ENCODE results near the gene CSF2RB.

The CSF2RB gene

GRCh38 chr22:36901411-36902142, 11.9 kb upstream of the CSF2RB start:
- no peak overlapping the region for H3K27ac ChIP-seq
- TF ChIP-seq, protein P1, sequence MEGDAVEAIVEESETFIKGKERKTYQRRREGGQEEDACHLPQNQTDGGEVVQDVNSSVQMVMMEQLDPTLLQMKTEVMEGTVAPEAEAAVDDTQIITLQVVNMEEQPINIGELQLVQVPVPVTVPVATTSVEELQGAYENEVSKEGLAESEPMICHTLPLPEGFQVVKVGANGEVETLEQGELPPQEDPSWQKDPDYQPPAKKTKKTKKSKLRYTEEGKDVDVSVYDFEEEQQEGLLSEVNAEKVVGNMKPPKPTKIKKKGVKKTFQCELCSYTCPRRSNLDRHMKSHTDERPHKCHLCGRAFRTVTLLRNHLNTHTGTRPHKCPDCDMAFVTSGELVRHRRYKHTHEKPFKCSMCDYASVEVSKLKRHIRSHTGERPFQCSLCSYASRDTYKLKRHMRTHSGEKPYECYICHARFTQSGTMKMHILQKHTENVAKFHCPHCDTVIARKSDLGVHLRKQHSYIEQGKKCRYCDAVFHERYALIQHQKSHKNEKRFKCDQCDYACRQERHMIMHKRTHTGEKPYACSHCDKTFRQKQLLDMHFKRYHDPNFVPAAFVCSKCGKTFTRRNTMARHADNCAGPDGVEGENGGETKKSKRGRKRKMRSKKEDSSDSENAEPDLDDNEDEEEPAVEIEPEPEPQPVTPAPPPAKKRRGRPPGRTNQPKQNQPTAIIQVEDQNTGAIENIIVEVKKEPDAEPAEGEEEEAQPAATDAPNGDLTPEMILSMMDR (conservative IDR thresholded peaks at IDR 0.05), result no peak

DNA sequence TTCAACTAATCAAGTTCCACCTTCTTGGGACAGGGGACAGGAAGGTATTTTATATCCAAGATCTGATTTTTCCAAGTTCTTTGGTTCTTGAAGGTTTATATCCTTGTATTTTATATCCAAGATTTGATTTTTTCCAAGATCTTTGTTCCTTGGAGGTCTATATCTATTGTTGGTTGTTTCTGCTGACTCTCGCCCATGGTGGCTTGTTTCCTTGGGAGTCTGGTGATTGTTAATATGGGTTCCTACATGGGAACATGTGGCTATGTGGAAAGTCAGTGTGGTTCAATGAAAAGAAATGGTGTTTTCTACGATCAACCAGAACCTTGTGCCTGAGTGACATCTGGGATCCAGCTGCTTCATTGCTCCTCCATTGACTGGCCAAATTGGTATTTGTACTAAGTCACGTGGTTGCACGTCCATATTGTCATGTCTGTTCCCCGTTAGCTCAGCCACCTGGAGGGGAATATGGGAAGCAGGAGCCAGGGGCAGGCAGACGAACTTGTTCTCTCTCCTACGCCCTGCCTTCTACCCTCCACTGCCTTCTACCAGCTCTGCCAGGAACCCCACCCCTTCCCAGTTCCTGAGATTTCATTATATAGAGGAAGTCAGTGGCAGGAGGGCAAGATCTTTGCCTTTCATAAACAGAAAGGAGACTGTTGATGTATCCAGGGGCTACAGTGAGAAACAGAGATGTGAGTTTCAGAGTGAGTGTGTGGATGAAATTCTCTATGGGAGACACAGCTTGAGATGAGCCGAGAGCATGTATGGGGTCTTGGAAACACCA, 11.1 kb upstream of the CSF2RB start:
- no peak overlapping the region for H3K27ac ChIP-seq
- TF ChIP-seq, protein P1 (conservative IDR thresholded peaks at IDR 0.05), result no peak

GRCh38 chr22:36904260-36904880, 9.1 kb upstream of the CSF2RB start:
- H3K27ac ChIP-seq, result no peak overlapping the region
- TF ChIP-seq, protein P1 (conservative IDR thresholded peaks at IDR 0.05), result no peak

GRCh38 chr22:36907253-36908195, 5.9 kb upstream of the CSF2RB start:
- TF ChIP-seq, protein P1 (conservative IDR thresholded peaks at IDR 0.05), result no peak
- H3K27ac ChIP-seq, result no peak overlapping the region

DNA sequence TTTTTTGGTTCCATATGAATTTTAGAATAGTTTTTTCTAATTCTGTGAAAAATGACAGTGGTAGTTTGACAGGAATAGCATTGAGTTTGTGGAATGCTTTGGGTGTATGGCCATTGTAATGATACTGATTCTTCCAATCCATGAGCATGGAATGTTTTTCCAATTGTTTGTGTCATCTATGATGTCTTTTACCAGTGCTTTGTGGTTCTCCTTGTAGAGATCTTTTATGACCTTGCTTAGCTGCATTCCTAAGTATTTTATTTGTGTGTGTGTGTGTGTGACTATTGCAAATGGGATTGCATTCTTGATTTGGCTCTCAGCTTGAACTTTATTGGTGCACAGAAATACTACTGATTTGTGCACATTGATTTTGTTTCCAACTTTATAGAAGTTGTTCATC, 3.0 kb upstream of the CSF2RB start:
- H3K27ac ChIP-seq, result peak overlapping the region; percentile 69
- TF ChIP-seq, protein P1 (conservative IDR thresholded peaks at IDR 0.05), result no peak

- peak overlapping the region; percentile 69 for H3K27ac ChIP-seq
- TF ChIP-seq, protein P1 (conservative IDR thresholded peaks at IDR 0.05), result no peak
Measured at GRCh38 chr22:36911887-36912661, 1.4 kb upstream of the CSF2RB start.

Measured in VCaP (cell line).